Parathyroid adenoma (tissue), 2 donors: ENCODE results near the gene XRCC4.
A peak's percentile ranks its signal among the peaks of the same experiment; 100 is the strongest.

ENCODE experiments used
- H2AFZ ChIP-seq: fragments of 300-600 bp; sonication (generic); one replicate; pipeline ENCODE4 v1.7.0; 2017; ENCODE audit warnings: antibody characterized with exemption, mild to moderate bottlenecking
- H3K27ac ChIP-seq: fragments of 300-600 bp; sonication (generic); one replicate; pipeline ENCODE4 v1.7.0; 2017
- H3K27me3 ChIP-seq: fragments of 300-600 bp; sonication (generic); one replicate; pipeline ENCODE4 v1.7.0; 2017; ENCODE audit warnings: low read length; ENCODE audit not compliant: control insufficient read depth, insufficient read depth
- H3K36me3 ChIP-seq: fragments of 300-600 bp; sonication (generic); one replicate; pipeline ENCODE4 v1.7.0; 2017; ENCODE audit warnings: low read length; ENCODE audit not compliant: control insufficient read depth, insufficient read depth
- H3K4me1 ChIP-seq: fragments of 300-600 bp; sonication (generic); one replicate; pipeline ENCODE4 v1.7.0; 2017; ENCODE audit warnings: control low read depth
- H3K4me2 ChIP-seq: fragments of 300-600 bp; sonication (generic); one replicate; pipeline ENCODE4 v1.7.0; 2017; ENCODE audit warnings: low read length
- H3K4me3 ChIP-seq: fragments of 300-600 bp; sonication (generic); one replicate; pipeline ENCODE4 v1.7.0; 2017; ENCODE audit warnings: low read depth, low read length
- H3K79me2 ChIP-seq: fragments of 300-600 bp; sonication (generic); one replicate; pipeline ENCODE4 v1.7.0; 2017; ENCODE audit warnings: control low read depth
- H3K9ac ChIP-seq: fragments of 300-600 bp; sonication (generic); one replicate; pipeline ENCODE4 v1.7.0; 2017; ENCODE audit warnings: mild to moderate bottlenecking
- H3K9me3 ChIP-seq: fragments of 300-600 bp; sonication (generic); one replicate; pipeline ENCODE4 v1.7.0; 2017; ENCODE audit warnings: low read length; ENCODE audit not compliant: control insufficient read depth
- TF ChIP-seq, protein P1 (sequence below): fragments of 300-600 bp; sonication (generic); IDR thresholded peaks from one replicate; pipeline ENCODE4 v1.7.0; 2017; ENCODE audit warnings: antibody characterized with exemption, mild to moderate bottlenecking
- donor health status: primary hyperparathyroidism.

Gene XRCC4

GRCh38 chr5:83076742-83077661 is at the start of gene XRCC4, which contains the start of gene TMEM167A:
Gene XRCC4 (plus strand): TSS chr5:83077547. CDS start chr5:83104920, 27,373 bp downstream.
Gene TMEM167A (minus strand): TSS chr5:83077394. CDS start chr5:83077323, 71 bp downstream.
- Histone ChIP-seq H3K9ac (peak within 1 kb of the TSS; percentile 16), H3K4me2 (peak within 1 kb of the TSS; percentile 70), H3K9me3 (no peaks in the 10 kb centered on the region), H3K27ac (peak within 1 kb of the TSS; percentile 61), H3K27me3 (no peaks in the 10 kb centered on the region), H3K4me3 (peak within 1 kb of the TSS; percentile 91), H3K79me2 (peaks cover 38% of the 10 kb centered on the region), H3K4me1 (no peaks in the 10 kb centered on the region), H2AFZ (peak within 1 kb of the TSS; percentile 98), H3K36me3 (no peaks in the 10 kb centered on the region)
- TF ChIP-seq, protein P1, sequence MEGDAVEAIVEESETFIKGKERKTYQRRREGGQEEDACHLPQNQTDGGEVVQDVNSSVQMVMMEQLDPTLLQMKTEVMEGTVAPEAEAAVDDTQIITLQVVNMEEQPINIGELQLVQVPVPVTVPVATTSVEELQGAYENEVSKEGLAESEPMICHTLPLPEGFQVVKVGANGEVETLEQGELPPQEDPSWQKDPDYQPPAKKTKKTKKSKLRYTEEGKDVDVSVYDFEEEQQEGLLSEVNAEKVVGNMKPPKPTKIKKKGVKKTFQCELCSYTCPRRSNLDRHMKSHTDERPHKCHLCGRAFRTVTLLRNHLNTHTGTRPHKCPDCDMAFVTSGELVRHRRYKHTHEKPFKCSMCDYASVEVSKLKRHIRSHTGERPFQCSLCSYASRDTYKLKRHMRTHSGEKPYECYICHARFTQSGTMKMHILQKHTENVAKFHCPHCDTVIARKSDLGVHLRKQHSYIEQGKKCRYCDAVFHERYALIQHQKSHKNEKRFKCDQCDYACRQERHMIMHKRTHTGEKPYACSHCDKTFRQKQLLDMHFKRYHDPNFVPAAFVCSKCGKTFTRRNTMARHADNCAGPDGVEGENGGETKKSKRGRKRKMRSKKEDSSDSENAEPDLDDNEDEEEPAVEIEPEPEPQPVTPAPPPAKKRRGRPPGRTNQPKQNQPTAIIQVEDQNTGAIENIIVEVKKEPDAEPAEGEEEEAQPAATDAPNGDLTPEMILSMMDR, result no peak

- no peak overlapping the region for H2AFZ ChIP-seq
- TF ChIP-seq, protein P1, result no peak
- no peak overlapping the region for H3K9ac ChIP-seq
- H3K4me2 ChIP-seq, result no peak overlapping the region
- no peaks in the 10 kb centered on the region for H3K36me3 ChIP-seq
- H3K4me3 ChIP-seq, result no peak overlapping the region
- no peaks in the 10 kb centered on the region for H3K9me3 ChIP-seq
- no peaks in the 10 kb centered on the region for H3K27me3 ChIP-seq
- H3K4me1 ChIP-seq, result no peaks in the 10 kb centered on the region
- no peak overlapping the region for H3K27ac ChIP-seq
- no peaks in the 10 kb centered on the region for H3K79me2 ChIP-seq
Measured at GRCh38 chr5:83029912-83030311, 47.4 kb upstream of the XRCC4 start.

DNA sequence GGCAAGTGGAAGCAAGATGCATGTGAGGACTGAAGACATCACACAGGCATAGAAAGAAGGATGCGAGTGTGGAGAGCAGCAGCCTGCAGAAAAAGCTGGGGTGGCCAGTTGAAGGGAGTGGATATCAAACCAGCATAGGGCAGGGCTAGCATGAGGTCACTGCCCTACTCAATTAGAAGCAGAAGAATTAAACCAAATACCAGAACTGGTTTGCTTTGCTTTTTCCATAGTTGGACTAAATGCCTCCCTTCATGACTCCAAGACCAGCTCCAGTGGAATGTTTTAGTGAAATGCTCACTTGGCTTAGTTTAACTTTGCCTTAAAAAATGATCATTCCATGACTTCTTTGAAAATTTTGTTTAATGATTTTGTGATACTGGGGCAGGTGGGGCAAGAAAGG is 46.0 kb upstream of the XRCC4 start:
- H3K27ac ChIP-seq, result no peak overlapping the region
- H3K4me3 ChIP-seq, result no peak overlapping the region
- H3K27me3 ChIP-seq, result no peaks in the 10 kb centered on the region
- H2AFZ ChIP-seq, result no peak overlapping the region
- no peaks in the 10 kb centered on the region for H3K4me1 ChIP-seq
- TF ChIP-seq, protein P1, result no peak
- H3K79me2 ChIP-seq, result no peaks in the 10 kb centered on the region
- no peaks in the 10 kb centered on the region for H3K36me3 ChIP-seq
- H3K9ac ChIP-seq, result no peak overlapping the region
- H3K9me3 ChIP-seq, result no peaks in the 10 kb centered on the region
- no peak overlapping the region for H3K4me2 ChIP-seq

- H3K4me2 ChIP-seq, result no peak overlapping the region
- no peak overlapping the region for H3K27ac ChIP-seq
- H3K36me3 ChIP-seq, result no peaks in the 10 kb centered on the region
- H3K79me2 ChIP-seq, result no peaks in the 10 kb centered on the region
- H3K9me3 ChIP-seq, result no peaks in the 10 kb centered on the region
- H3K4me3 ChIP-seq, result no peak overlapping the region
- TF ChIP-seq, protein P1, result no peak
- H3K9ac ChIP-seq, result no peak overlapping the region
- no peak overlapping the region for H2AFZ ChIP-seq
- H3K27me3 ChIP-seq, result no peaks in the 10 kb centered on the region
- no peaks in the 10 kb centered on the region for H3K4me1 ChIP-seq
Measured at GRCh38 chr5:83034036-83034435, 43.3 kb upstream of the XRCC4 start.
